NCI-H2029 (cell line): ENCODE results near the gene BRD4.

Experiments
- DNase-seq: peaks from one replicate; lab custom pipeline; 2025; lab: John Stamatoyannopoulos, UW

BRD4 gene

DNA sequence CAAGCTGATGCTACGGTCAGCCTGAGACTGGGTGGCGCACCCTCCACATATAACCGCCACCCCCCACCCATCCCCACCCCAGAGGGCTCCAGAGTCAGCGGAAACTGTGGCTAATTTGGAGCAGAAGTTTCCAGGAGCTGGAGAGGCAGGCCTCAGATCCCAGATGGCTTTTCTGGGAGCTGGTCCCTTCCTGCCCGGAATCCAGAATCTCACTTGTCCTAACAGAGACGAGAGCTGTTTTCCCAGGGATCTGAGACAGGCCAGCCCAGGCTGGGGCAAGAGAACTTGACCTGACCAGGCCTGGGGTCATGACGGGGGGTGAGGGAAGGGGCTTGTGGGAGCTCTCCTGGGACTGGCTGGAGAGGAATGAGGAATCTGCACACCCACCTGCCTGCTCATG, 106.6 kb downstream of the BRD4 start:
- no peak for DNase-seq

DNA sequence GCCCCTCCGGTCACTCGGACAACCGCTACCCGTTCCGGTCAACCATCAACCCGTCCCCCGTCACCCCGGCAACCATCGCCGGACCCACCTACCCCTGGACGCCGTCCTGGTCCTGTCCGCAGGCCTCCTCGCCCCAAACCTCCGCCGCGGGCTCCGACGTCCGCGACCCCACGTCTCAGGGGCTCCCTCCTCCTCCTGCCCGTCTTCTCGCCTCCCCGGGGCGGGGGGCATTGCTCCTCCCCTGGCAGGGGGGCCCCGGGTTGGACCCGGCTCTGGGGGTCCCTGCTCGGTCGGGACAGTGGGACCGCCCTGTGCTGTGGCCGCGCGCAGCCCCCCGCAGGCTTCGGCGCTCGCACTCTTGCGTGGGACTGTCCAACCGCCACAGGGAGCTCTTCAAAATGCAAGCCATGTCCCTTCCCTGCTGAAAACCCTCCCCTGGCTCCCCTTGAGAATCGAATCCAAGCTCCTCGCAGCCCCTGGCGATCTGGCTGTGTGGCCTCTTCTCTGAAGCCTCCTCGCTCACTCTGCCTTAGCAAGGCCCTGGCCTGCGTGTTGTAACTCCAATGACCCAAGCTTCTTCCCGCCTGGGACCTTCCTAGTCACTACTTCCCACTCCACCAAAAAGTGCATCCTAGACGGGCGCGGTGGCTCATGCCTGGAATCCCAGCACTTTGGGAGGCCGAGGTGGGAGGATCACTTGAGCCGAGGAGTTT, 108.5 kb downstream of the BRD4 start:
- DNase-seq: no peak

GRCh38 chr19:15222738-15223648, 109.3 kb downstream of the BRD4 start:
- peak; percentile 94 for DNase-seq

GRCh38 chr19:15220833-15221232, 111.5 kb downstream of the BRD4 start:
- DNase-seq: no peak

GRCh38 chr19:15218501-15218900, 113.8 kb downstream of the BRD4 start:
- DNase-seq: no peak

DNA sequence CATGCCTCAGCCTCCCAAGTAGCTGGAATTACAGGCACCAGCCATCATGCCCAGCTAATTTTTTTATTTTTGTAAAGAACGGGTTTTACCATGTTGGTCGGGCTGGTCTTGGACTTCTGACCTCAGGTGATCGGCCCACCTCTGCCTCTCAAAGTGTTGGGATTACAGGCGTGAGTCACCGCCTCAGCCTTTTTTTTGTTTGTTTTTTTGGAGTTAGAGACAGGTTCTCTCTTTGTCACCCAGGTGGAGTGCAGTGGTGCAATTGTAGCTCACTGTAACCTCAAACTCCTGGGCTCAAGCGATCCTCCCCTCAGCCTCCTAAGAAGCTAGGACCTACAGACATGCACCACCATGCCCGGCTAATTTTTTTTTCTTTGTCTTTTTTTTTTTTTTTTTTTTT, 116.0 kb downstream of the BRD4 start:
- no peak for DNase-seq

DNA sequence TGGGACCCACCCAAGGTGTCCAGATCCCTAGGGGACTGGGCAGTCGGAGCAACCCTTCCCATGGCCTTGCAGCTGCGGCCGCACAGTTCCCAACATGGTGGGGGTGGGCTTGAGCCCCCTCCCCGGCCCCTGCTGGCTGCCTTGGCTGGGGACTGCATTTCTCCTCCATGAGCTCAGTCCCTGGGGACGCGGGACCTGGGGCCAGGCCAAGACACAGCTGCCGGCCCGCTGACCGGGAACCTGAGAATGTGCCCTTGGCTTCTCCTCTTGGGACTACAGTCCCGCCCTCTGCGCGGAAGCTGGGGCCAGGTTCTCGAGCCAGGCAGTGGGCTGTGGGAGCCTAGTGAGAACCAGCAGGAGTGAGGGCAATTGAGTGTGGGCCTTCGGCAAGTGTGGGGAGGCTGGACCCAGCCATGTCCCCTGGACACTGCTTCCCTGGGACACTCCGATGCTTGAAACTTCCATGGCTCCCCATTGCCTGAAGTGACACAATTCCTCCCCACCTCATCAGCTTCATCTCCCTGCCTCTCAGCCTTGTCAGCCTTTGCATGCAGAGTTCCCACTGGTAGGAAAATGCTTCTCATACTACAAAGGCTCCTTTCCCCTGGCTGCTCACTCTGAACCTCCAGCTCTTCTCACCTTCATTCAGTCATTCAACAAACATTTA, 118.5 kb downstream of the BRD4 start:
- DNase-seq: no peak

DNA sequence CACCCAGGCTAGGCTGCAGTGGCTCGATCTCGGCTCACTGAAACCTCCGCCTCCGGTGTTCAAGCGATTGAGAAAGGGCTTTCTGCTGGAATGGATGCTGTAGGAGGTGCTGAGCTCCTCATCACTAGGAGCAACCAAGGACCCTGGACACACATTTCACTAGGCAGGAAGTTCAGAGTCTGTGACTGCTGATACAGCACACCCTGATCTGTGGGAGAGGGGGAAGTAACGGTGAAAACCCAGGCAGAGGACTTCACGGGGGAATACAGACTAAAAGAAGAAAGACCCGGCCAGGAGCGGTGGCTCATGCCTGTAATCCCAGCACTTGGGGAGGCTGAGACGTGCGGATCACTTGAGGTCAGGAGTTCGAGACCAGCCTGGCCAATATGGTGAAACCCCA, 119.6 kb downstream of the BRD4 start:
- no peak for DNase-seq

DNA sequence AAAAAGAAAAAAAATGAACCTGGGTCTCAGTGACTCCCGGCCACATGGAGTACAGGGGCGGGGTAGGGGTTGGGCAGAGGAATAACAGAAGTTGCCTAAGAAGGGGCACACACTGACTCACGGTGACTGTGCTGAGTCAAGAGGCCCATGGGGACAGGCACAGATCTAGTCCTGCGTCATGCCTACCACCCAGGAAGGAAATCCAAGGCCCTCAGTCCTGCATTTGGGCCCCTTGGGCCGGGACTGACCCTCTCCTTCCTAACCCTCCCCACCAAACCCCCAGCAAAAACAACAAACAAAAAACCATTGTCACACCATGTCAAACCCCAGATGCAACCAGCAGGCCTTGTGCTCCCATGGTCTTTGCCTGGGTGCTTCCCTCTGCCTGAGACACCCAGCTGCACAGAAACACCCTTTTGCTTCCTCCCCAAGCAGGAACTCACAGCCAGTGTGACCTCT, 122.0 kb downstream of the BRD4 start:
- no peak for DNase-seq

DNA sequence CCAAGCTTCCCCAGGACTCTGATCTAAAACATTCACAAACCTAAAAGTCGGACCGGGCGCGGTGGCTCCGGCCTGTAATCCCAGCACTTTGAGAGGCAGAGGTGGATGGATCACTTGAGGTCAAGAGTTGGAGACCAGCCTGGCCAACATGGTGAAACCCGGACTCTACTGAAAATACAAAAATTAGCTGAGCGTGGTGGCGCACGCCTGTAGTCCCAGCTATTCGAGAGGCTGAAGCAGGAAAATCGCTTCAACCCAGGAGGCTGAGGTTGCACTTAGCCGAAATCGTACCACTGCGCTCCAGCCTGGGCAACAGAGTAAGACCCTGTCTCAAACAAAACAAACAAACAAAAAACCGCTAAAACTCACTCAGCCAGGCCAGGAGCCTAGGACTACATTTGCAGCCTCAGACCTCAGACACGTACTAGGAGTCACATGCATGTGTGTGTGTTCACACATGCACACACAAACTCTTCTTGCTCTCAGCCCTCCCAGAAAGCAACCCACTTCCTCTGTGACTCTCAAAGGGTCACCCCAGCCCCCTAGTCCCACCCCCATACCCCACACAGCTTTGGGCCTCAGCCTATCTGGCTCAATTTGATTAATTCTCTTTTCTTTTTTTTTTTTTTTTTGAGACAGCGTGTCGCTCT, 130.8 kb downstream of the BRD4 start:
- DNase-seq: no peak

- DNase-seq: no peak
These were observed 131.6 kb downstream of the BRD4 start, which contains the start of gene NOTCH3 for GRCh38 chr19:15200553-15201364. Gene NOTCH3 (minus strand): TSS chr19:15200995. CDS start chr19:15200905, 90 bp downstream.

DNA sequence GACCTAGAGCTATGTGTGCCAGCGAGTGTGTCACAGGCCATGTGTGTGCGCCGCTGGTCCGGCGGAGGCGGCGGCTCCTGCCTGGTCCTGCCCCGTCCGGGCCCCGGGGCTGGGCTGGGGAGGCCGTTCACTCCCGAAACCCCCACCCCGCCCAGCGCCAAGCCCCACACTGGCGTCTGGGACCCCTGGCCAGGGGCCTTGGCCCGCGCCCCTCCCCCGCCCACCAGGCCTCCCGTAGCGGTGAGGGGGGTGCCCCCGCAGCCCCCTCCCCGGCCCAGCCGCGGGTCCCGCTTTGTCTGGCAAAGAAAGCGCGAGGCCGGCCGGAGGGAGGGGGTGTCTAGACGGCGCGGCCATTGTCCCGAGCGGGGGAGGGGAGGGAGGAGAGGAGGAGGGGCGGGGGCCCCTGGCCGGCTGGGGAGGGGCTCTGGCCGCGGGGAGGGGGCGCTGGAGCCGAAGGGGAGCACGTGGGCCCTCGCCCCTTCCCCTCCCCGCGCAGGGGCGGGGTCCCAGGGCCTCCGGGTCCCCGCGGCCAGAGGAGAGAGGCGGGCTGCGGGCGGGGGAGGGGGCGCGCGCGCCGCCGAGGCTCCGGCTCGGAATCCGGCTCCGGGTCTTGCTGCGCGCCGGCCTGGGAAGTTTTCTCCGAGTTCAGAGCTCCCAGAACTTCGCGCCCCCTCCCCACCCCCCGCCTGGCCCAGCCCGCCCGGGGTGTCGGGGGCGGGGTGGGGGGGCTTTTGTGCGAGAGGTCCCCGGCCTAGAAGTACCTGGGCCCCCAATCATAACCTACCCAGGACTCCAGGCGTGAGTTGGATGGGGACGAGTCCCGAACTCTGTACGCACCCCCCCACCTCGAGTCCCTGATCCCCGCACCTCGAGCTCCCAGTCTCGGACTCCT, 132.4 kb downstream of the BRD4 start:
- DNase-seq: no peak

GRCh38 chr19:15198951-15199660, 133.2 kb downstream of the BRD4 start:
- DNase-seq: no peak

DNA sequence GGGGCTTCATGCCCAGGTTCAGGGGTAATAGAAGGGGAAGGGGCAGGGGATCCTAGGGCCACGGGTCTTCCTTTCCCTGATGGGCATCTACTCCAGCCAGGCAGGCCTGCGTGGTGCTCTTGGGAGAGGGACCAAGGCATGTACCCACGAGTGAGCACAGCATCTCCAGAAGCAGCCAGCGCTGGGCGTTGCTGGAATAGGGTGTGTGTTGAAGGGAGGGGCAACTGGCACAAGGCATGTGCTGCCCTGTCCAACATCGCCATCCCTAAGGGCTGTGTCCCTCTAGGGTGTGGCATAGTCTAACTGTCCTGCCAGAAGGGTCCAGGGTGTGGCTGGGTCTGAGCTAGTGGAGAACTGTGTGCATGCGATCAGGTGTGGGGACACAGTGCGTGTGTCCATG, 134.4 kb downstream of the BRD4 start:
- DNase-seq: no peak

- DNase-seq: peak; percentile 56
These were observed 134.9 kb downstream of the BRD4 start for GRCh38 chr19:15197275-15197941.

DNA sequence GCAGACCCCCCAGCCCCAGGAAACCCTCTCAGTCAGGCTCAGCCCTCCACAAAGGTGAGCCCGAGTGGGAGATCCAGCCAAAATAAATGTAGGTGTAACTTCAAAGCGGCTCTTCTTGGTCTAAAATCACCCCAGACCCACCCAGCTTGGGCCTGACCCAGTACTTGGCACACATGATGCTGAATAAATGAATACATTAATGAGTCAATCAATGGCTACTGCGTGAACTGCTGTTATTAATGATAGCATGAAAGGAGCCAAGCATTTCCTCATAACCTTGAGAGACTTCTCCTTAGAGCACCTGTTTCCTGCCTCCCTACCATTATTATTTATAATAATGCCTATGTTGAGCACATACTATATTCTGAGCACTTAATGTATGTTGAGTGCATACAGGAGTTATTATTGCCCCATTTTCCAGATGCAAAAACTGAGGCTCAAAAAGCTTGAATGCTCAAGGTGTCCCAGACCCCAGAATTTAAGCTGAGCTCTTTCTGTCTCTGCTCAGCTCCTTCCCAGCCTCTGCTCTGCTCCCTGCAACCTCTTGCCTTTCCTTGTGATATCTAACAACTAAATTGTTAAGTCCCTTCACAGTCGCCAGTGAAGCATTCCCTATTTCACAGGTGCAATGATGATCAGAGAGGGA, 135.9 kb downstream of the BRD4 start:
- no peak for DNase-seq

GRCh38 chr19:15195371-15196334, 136.7 kb downstream of the BRD4 start:
- peak; percentile 74 for DNase-seq
